Measurements from ENCODE around the gene STAT1. TPM values are rescaled to one million over a fixed set of nuclear protein-coding genes. Genes with fewer than 3 reads are reported as not detected.

The STAT1 gene
- total RNA-seq, 3 donors from 2014 or later (not counting 1 experiment from before 2014, with no cell fraction given) = 49.1 to 91.6 (median 86.2) TPM

- intact Hi-C loops (cut with micrococcal nuclease) = loop anchor here (2.0 kb wide), 3 partner anchors 15 to 157 kb away; no protein-coding TSS in a partner anchor
- TF ChIP-seq CTCF (IDR thresholded peaks at IDR 0.05) = no peak
- peak overlapping the region; percentile 39 for H3K27ac ChIP-seq (ENCODE audit: low read length)
- peak in 1 of 2 donors; percentile 42 for DNase-seq
- 11% methylated on average over 2 of the region's 4 CpGs for WGBS (ENCODE audit: insufficient coverage)
- H3K27me3 ChIP-seq (ENCODE audit: control insufficient read depth, insufficient read depth, low read length) = no peaks in the 10 kb centered on the region
- H3K36me3 ChIP-seq (ENCODE audit: control insufficient read depth, insufficient read depth, low read length) = peaks cover 8% of the 10 kb centered on the region
- H3K4me1 ChIP-seq (ENCODE audit: control insufficient read depth, insufficient read depth, low read length) = peaks cover 26% of the 10 kb centered on the region
- H3K36me3 Mint-ChIP-seq = no peaks in the 10 kb centered on the region
- no peaks in the 10 kb centered on the region for H3K9me3 Mint-ChIP-seq
- no peaks in the 10 kb centered on the region for H3K27me3 Mint-ChIP-seq (ENCODE audit: low read depth in 2 of 2)
- peaks cover 36 to 38% of the 10 kb centered on the region in 2 donors for H3K4me1 Mint-ChIP-seq
- no peak overlapping the region for H3K4me3 ChIP-seq (ENCODE audit: low read length)
- ATAC-seq = peak; percentile 75 to 83 (median 81)
- no peak overlapping the region for H3K27ac Mint-ChIP-seq
- no peaks in the 10 kb centered on the region for H3K9me3 ChIP-seq (ENCODE audit: control insufficient read depth, insufficient read depth, low read length)
- peak overlapping the region; percentile 80 for H3K4me3 Mint-ChIP-seq
These were observed 36.0 kb upstream of the STAT1 start for GRCh38 chr2:191049728-191050639.

DNA sequence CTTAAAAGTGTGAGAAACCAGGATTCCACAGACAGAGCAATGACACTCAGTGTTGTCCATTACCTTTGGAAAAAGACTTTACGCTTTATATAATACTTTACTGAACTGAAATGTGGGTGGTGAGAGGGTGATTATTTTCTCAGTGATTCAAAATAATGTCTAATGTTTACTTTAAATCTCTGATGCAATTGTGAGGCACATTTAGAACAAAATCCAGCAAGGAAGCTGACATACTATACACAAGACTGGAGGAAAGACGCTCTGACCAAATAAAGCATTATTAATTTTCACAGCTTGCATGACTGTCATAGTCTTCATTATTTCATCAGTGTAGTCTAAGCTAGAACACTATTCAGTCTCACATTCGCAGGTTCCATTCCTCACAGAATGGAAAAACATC lies 34.1 kb upstream of the STAT1 start:
- Mint-ChIP-seq H3K9me3 (no peaks in the 10 kb centered on the region), H3K36me3 (peaks cover 8% of the 10 kb centered on the region), H3K27me3 (ENCODE audit: low read depth in 2 of 2) (no peaks in the 10 kb centered on the region), H3K27ac (peak overlapping the region in 1 of 2 donors; percentile 59), H3K4me1 (peaks cover 31 to 36% of the 10 kb centered on the region in 2 donors), H3K4me3 (peak overlapping the region; percentile 10)
- ATAC-seq = no peak
- Histone ChIP-seq H3K9me3 (ENCODE audit: control insufficient read depth, insufficient read depth, low read length) (no peaks in the 10 kb centered on the region), H3K27ac (ENCODE audit: low read length) (no peak overlapping the region), H3K4me1 (ENCODE audit: control insufficient read depth, insufficient read depth, low read length) (peaks cover 26% of the 10 kb centered on the region), H3K4me3 (ENCODE audit: low read length) (no peak overlapping the region), H3K27me3 (ENCODE audit: control insufficient read depth, insufficient read depth, low read length) (no peaks in the 10 kb centered on the region), H3K36me3 (ENCODE audit: control insufficient read depth, insufficient read depth, low read length) (peaks cover 8% of the 10 kb centered on the region)
- DNase-seq = no peak
- intact Hi-C loops (cut with micrococcal nuclease) = no loop called here
- TF ChIP-seq CTCF (IDR thresholded peaks at IDR 0.05) = no peak
- WGBS (ENCODE audit: insufficient coverage) = 93% methylated on average over 1 of the region's 3 CpGs

GRCh38 chr2:191045141-191045540 lies 31.2 kb upstream of the STAT1 start:
- H3K4me1 Mint-ChIP-seq = peaks cover 37 to 39% of the 10 kb centered on the region in 2 donors
- Histone ChIP-seq H3K36me3 (ENCODE audit: control insufficient read depth, insufficient read depth, low read length) (peaks cover 17% of the 10 kb centered on the region), H3K27me3 (ENCODE audit: control insufficient read depth, insufficient read depth, low read length) (no peaks in the 10 kb centered on the region), H3K4me3 (ENCODE audit: low read length) (no peak overlapping the region), H3K9me3 (ENCODE audit: control insufficient read depth, insufficient read depth, low read length) (no peaks in the 10 kb centered on the region), H3K27ac (ENCODE audit: low read length) (no peak overlapping the region), H3K4me1 (ENCODE audit: control insufficient read depth, insufficient read depth, low read length) (peaks cover 11% of the 10 kb centered on the region)
- 85% methylated on average over 1 of the region's 1 CpG for WGBS (ENCODE audit: insufficient coverage)
- peak overlapping the region in 1 of 2 donors; percentile 67 for H3K27ac Mint-ChIP-seq
- TF ChIP-seq CTCF (IDR thresholded peaks at IDR 0.05) = no peak
- intact Hi-C loops (cut with micrococcal nuclease) = no loop called here
- no peak overlapping the region for H3K4me3 Mint-ChIP-seq
- peaks cover 8% of the 10 kb centered on the region for H3K36me3 Mint-ChIP-seq
- DNase-seq (no peak), ATAC-seq (no peak)
- H3K27me3 Mint-ChIP-seq (ENCODE audit: low read depth in 2 of 2) = no peaks in the 10 kb centered on the region
- H3K9me3 Mint-ChIP-seq = no peaks in the 10 kb centered on the region

Data from natural killer cell (primary cell).